Nephron progenitor cell (in vitro differentiated cells): ENCODE data around the gene CADPS2.

Experiments
- DNase-seq: peaks from one replicate; pipeline ENCODE4 v3.0.0; 2021
- H3K27ac Mint-ChIP-seq: 2 replicates; pipeline ENCODE4 v1.8.0; 2021; ENCODE audit warnings: mild to moderate bottlenecking, moderate library complexity, mixed read lengths
- H3K27me3 Mint-ChIP-seq: 2 replicates; pipeline ENCODE4 v1.8.0; 2021; ENCODE audit warnings: mild to moderate bottlenecking, low read depth, mixed read lengths; ENCODE audit not compliant: poor library complexity
- H3K36me3 Mint-ChIP-seq: 2 replicates; pipeline ENCODE4 v1.8.0; 2021; ENCODE audit warnings: low read depth, mixed read lengths
- H3K4me1 Mint-ChIP-seq: 2 replicates; pipeline ENCODE4 v1.8.0; 2021; ENCODE audit warnings: mixed read lengths
- H3K4me3 Mint-ChIP-seq: 2 replicates; pipeline ENCODE4 v1.8.0; 2021; ENCODE audit warnings: mild to moderate bottlenecking, moderate library complexity, mixed read lengths
- H3K9me3 Mint-ChIP-seq: 2 replicates; pipeline ENCODE4 v1.8.0; 2021; ENCODE audit warnings: mild to moderate bottlenecking, moderate library complexity, mixed read lengths
- TF ChIP-seq, protein P1 (sequence below): fragments of 200-600 bp; sonication (generic); IDR thresholded peaks from 2 replicates; pipeline ENCODE4 v1.5.0; 2021; ENCODE audit warnings: antibody characterized with exemption

Gene CADPS2

DNA sequence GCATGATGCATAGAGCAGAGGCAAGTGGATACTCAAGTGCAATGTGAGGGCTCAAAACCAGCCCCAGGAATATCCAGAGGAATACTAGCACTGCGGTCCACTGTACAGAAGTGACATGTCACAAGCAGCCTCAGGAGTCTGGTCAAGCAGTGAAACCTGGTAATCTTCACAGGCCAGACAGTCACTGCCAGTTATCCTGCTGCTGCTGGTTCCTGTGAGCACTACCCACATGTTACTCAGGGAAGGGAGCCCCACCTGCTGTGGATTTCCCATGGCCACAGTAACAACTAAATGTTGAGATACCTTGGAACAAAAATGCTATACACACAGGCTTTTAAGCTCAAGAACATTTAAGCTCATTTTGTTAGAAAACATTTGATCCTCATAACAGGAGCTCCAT, 290.4 kb downstream of the CADPS2 start:
- Mint-ChIP-seq H3K9me3 (peaks cover 8% of the 10 kb centered on the region), H3K27ac (no peak overlapping the region), H3K27me3 (peaks cover 2% of the 10 kb centered on the region), H3K4me1 (no peaks in the 10 kb centered on the region), H3K4me3 (no peak overlapping the region), H3K36me3 (no peaks in the 10 kb centered on the region)
- TF ChIP-seq, protein P1, sequence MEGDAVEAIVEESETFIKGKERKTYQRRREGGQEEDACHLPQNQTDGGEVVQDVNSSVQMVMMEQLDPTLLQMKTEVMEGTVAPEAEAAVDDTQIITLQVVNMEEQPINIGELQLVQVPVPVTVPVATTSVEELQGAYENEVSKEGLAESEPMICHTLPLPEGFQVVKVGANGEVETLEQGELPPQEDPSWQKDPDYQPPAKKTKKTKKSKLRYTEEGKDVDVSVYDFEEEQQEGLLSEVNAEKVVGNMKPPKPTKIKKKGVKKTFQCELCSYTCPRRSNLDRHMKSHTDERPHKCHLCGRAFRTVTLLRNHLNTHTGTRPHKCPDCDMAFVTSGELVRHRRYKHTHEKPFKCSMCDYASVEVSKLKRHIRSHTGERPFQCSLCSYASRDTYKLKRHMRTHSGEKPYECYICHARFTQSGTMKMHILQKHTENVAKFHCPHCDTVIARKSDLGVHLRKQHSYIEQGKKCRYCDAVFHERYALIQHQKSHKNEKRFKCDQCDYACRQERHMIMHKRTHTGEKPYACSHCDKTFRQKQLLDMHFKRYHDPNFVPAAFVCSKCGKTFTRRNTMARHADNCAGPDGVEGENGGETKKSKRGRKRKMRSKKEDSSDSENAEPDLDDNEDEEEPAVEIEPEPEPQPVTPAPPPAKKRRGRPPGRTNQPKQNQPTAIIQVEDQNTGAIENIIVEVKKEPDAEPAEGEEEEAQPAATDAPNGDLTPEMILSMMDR = no peak
- DNase-seq = no peak

DNA sequence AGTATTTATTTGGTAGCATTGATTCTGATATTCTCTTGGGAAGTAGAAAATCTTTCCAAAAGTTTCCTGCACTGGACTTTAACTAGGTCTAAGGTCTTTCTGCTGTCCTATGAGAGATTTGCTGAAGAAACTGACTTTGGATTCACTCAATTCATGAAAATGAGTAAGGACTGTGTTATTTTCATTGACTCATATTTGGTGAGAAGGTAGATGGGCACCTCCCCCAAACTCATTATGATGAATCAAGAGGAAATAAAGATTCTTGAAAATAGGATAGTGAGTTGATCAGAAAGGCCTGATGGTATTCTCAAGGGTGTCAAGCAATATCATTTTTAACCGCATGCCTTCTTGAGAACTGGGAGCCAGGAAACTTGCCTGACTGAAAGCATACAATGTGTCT, 297.6 kb downstream of the CADPS2 start:
- H3K4me1 Mint-ChIP-seq = peaks cover 13% of the 10 kb centered on the region
- H3K27me3 Mint-ChIP-seq = no peaks in the 10 kb centered on the region
- no peak overlapping the region for H3K4me3 Mint-ChIP-seq
- no peak for DNase-seq
- no peaks in the 10 kb centered on the region for H3K36me3 Mint-ChIP-seq
- H3K9me3 Mint-ChIP-seq = peaks cover 6% of the 10 kb centered on the region
- TF ChIP-seq, protein P1 = no peak
- H3K27ac Mint-ChIP-seq = no peak overlapping the region

DNA sequence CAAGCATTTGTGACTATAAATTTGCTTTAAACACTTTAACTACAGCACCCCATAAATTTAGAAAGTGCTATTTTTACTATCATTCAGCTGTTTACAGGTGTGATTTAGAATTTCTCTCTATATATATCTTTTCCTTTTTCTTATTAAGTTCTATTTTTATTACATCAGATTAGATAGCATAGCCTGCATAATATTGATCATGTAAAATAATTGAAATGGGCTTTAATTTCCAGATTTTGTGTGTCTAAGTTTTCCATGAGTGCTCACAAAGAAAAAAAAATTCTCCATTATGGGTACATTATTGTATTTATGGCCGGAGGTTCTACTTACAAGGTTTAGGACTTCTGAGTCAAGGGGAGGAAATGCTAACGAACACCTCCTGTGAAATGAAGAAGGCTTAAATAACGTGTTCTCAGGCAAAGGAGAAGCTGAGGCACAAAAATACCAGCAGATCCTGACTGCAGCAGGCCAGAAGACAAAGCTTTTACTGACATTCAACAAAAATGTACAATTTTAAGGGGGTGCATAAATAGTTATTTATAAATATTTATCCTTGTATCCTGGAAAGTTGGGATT, 301.5 kb downstream of the CADPS2 start:
- H3K36me3 Mint-ChIP-seq = no peaks in the 10 kb centered on the region
- H3K27ac Mint-ChIP-seq = no peak overlapping the region
- H3K27me3 Mint-ChIP-seq = no peaks in the 10 kb centered on the region
- H3K4me3 Mint-ChIP-seq = no peak overlapping the region
- H3K4me1 Mint-ChIP-seq = peaks cover 13% of the 10 kb centered on the region
- DNase-seq = no peak
- no peaks in the 10 kb centered on the region for H3K9me3 Mint-ChIP-seq
- TF ChIP-seq, protein P1 = no peak

DNA sequence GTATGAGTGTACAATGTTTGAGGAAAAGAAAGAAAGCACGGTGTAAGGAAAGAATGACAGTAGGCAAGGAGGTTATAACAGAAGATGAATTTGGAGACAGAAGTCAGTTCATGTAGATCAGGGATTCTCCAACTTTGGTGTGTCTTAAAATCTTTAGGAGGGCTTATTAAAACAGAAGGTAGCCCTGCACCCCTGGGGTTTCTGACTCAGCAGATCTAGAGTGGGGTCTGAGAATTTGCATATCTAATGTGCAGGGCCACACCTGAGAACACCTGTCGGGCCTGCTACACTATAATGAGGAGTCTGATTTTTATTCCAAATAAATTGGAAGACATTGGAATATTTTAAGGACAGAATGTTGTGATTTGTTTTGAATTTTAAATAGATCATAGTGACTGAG, 307.9 kb downstream of the CADPS2 start:
- H3K9me3 Mint-ChIP-seq = no peaks in the 10 kb centered on the region
- no peaks in the 10 kb centered on the region for H3K27me3 Mint-ChIP-seq
- H3K4me3 Mint-ChIP-seq = no peak overlapping the region
- TF ChIP-seq, protein P1 = no peak
- no peaks in the 10 kb centered on the region for H3K4me1 Mint-ChIP-seq
- H3K36me3 Mint-ChIP-seq = no peaks in the 10 kb centered on the region
- DNase-seq = no peak
- H3K27ac Mint-ChIP-seq = no peak overlapping the region

DNA sequence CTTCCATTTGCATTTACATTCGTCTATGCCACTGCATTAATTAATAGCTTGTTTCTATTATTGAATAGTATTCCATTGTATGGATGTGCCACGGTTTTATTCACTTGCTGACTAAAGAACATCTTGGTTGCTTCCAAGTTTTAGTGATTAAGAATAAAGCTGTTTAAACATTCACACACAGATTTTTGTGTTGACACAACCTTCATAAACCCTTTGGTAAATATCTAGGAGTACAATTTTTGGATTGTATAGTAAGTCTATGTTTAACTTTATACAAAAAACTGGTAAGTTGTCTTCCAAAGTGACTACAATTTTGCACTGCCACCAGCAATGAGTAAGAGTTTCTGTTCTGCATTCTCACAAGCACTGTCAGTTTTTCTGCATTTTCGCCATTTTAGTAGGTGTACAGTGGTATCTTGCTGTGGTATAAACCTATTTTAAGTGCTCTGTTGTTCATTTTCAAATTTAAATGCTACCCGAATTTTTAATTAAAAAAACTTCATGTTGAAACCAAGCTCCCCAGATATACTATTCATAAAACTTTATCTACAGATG, 308.7 kb downstream of the CADPS2 start:
- H3K4me3 Mint-ChIP-seq = no peak overlapping the region
- no peak for DNase-seq
- H3K36me3 Mint-ChIP-seq = no peaks in the 10 kb centered on the region
- H3K9me3 Mint-ChIP-seq = no peaks in the 10 kb centered on the region
- H3K27me3 Mint-ChIP-seq = no peaks in the 10 kb centered on the region
- no peaks in the 10 kb centered on the region for H3K4me1 Mint-ChIP-seq
- no peak overlapping the region for H3K27ac Mint-ChIP-seq
- TF ChIP-seq, protein P1 = no peak

DNA sequence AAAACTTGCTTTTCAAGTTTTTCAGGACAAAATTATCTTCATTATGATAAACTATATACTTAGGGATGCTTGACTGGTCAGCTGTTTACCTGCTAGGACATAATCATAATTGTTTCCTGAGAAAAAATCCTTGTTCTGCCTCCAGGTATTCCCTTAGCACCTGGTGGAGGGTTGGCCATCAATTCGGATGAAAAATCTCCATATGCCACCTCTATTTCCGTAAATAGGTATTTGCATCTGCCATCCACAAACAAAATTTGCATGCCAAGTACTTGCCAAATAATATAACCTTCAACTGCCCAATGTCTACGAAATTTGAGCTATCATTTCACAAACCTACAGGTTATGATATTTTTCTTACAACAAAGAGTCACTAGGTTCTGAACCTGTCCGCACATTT, 313.6 kb downstream of the CADPS2 start:
- Mint-ChIP-seq H3K4me1 (no peaks in the 10 kb centered on the region), H3K27me3 (peaks cover 1% of the 10 kb centered on the region), H3K27ac (no peak overlapping the region), H3K9me3 (no peaks in the 10 kb centered on the region), H3K4me3 (no peak overlapping the region), H3K36me3 (no peaks in the 10 kb centered on the region)
- no peak for DNase-seq
- TF ChIP-seq, protein P1 = no peak
